ENCODE data around the gene GRHL1. TPM values are rescaled to one million over a fixed set of nuclear protein-coding genes. Genes with fewer than 3 reads are reported as not detected.
A peak's percentile ranks its signal among the peaks of the same experiment; 100 is the strongest.

The GRHL1 gene
- total and polyA plus RNA-seq, 4 donors: 3.6 to 13.7 (median 6.1) TPM

DNA sequence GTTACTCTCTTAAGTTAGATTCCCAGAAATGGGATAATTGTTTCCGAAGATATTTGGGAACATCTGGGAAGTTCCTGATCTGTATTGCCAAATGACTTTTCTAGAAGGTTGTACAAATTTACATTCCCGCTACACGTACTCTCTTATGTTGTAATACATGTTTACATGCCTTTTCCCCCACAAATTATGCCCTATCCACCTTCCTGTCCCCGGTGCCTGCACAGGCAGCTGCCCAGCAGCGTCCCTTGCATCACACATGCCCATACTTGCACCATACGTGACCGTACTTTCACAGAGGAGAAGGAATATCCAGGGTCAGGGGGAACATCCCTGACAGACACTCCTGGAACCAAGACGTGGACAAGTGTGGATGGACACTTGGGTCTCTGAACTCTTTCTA is 67.7 kb downstream of the GRHL1 start:
- H3K9ac ChIP-seq (ENCODE audit: low read depth in 1 of 2, low read length in 2 of 2): no peak overlapping the region
- H3K4me3 ChIP-seq (ENCODE audit: low read depth in 1 of 3, low read length in 3 of 3): no peak overlapping the region
- no peaks in the 10 kb centered on the region for H3K27me3 ChIP-seq (ENCODE audit: control insufficient read depth in 4 of 4, insufficient read depth in 4 of 4, low read length in 3 of 4)
- H3K27ac ChIP-seq (ENCODE audit: low read depth in 1 of 2, low read length in 2 of 2): peak overlapping the region; percentile 64 to 72
- no peaks in the 10 kb centered on the region for H3K9me3 ChIP-seq (ENCODE audit: control insufficient read depth in 4 of 4, low read length in 3 of 4)
- H3K36me3 ChIP-seq (ENCODE audit: control insufficient read depth in 4 of 4, insufficient read depth in 3 of 4, low read depth in 1 of 4, low read length in 3 of 4): no peaks in the 10 kb centered on the region
- no peak for DNase-seq (ENCODE audit: low spot score)
- 30% methylated on average over 8 of the region's 8 CpGs for WGBS
- H3K4me1 ChIP-seq (ENCODE audit: control insufficient read depth in 4 of 4, insufficient read depth in 4 of 4, low read length in 3 of 4): peaks cover 14 to 35% (median 26%) of the 10 kb centered on the region in 4 donors
- TF ChIP-seq, protein P1, sequence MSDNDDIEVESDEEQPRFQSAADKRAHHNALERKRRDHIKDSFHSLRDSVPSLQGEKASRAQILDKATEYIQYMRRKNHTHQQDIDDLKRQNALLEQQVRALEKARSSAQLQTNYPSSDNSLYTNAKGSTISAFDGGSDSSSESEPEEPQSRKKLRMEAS (IDR thresholded peaks at IDR 0.05): peak; percentile 98
- TF ChIP-seq, protein P2, sequence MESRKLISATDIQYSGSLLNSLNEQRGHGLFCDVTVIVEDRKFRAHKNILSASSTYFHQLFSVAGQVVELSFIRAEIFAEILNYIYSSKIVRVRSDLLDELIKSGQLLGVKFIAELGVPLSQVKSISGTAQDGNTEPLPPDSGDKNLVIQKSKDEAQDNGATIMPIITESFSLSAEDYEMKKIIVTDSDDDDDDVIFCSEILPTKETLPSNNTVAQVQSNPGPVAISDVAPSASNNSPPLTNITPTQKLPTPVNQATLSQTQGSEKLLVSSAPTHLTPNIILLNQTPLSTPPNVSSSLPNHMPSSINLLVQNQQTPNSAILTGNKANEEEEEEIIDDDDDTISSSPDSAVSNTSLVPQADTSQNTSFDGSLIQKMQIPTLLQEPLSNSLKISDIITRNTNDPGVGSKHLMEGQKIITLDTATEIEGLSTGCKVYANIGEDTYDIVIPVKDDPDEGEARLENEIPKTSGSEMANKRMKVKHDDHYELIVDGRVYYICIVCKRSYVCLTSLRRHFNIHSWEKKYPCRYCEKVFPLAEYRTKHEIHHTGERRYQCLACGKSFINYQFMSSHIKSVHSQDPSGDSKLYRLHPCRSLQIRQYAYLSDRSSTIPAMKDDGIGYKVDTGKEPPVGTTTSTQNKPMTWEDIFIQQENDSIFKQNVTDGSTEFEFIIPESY (IDR thresholded peaks at IDR 0.05): peak; percentile 96
- TF ChIP-seq, protein P3, sequence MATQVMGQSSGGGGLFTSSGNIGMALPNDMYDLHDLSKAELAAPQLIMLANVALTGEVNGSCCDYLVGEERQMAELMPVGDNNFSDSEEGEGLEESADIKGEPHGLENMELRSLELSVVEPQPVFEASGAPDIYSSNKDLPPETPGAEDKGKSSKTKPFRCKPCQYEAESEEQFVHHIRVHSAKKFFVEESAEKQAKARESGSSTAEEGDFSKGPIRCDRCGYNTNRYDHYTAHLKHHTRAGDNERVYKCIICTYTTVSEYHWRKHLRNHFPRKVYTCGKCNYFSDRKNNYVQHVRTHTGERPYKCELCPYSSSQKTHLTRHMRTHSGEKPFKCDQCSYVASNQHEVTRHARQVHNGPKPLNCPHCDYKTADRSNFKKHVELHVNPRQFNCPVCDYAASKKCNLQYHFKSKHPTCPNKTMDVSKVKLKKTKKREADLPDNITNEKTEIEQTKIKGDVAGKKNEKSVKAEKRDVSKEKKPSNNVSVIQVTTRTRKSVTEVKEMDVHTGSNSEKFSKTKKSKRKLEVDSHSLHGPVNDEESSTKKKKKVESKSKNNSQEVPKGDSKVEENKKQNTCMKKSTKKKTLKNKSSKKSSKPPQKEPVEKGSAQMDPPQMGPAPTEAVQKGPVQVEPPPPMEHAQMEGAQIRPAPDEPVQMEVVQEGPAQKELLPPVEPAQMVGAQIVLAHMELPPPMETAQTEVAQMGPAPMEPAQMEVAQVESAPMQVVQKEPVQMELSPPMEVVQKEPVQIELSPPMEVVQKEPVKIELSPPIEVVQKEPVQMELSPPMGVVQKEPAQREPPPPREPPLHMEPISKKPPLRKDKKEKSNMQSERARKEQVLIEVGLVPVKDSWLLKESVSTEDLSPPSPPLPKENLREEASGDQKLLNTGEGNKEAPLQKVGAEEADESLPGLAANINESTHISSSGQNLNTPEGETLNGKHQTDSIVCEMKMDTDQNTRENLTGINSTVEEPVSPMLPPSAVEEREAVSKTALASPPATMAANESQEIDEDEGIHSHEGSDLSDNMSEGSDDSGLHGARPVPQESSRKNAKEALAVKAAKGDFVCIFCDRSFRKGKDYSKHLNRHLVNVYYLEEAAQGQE (IDR thresholded peaks at IDR 0.05): peak; percentile 86
- peak; percentile 75 to 99 for TF ChIP-seq EGR1 (IDR thresholded peaks at IDR 0.05; ENCODE audit: low read depth in 2 of 2)
- TF ChIP-seq RAD21 (IDR thresholded peaks at IDR 0.05): peak in 1 of 2 donors; percentile 66
- peak; percentile 99 for TF ChIP-seq FOXA1 (IDR thresholded peaks at IDR 0.05)
- TF ChIP-seq FOXA2 (IDR thresholded peaks at IDR 0.05): peak; percentile 99
- TF ChIP-seq HNF4G (IDR thresholded peaks at IDR 0.05): no peak
- peak; percentile 99 to 100 for TF ChIP-seq RXRA (IDR thresholded peaks at IDR 0.05)
- peak in 1 of 2 donors; percentile 75 for TF ChIP-seq GABPA (IDR thresholded peaks at IDR 0.05 in 1 of 2, conservative IDR thresholded peaks at IDR 0.05 in 1 of 2)
- peak; percentile 84 to 93 for TF ChIP-seq HNF4A (conservative IDR thresholded peaks at IDR 0.05)
- TF ChIP-seq NR2F2 (IDR thresholded peaks at IDR 0.05): peak; percentile 33
- peak; percentile 84 to 91 for TF ChIP-seq JUND (IDR thresholded peaks at IDR 0.05)
- no peak for TF ChIP-seq TAF1 (conservative IDR thresholded peaks at IDR 0.05)
- TF ChIP-seq SP1 (IDR thresholded peaks at IDR 0.05): peak; percentile 99
- TF ChIP-seq, protein P4, sequence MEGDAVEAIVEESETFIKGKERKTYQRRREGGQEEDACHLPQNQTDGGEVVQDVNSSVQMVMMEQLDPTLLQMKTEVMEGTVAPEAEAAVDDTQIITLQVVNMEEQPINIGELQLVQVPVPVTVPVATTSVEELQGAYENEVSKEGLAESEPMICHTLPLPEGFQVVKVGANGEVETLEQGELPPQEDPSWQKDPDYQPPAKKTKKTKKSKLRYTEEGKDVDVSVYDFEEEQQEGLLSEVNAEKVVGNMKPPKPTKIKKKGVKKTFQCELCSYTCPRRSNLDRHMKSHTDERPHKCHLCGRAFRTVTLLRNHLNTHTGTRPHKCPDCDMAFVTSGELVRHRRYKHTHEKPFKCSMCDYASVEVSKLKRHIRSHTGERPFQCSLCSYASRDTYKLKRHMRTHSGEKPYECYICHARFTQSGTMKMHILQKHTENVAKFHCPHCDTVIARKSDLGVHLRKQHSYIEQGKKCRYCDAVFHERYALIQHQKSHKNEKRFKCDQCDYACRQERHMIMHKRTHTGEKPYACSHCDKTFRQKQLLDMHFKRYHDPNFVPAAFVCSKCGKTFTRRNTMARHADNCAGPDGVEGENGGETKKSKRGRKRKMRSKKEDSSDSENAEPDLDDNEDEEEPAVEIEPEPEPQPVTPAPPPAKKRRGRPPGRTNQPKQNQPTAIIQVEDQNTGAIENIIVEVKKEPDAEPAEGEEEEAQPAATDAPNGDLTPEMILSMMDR (IDR thresholded peaks at IDR 0.05; ENCODE audit: low read depth, low read length, missing input control): no peak
- TF ChIP-seq, protein P5, sequence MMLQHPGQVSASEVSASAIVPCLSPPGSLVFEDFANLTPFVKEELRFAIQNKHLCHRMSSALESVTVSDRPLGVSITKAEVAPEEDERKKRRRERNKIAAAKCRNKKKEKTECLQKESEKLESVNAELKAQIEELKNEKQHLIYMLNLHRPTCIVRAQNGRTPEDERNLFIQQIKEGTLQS (IDR thresholded peaks at IDR 0.05): peak; percentile 93
- TF ChIP-seq YY1 (IDR thresholded peaks at IDR 0.05): peak; percentile 79

Data from liver (tissue), 9 donors.